Measurements from ENCODE around the gene CHPF.
A peak's percentile ranks its signal among the peaks of the same experiment; 100 is the strongest.

CHPF gene

DNA sequence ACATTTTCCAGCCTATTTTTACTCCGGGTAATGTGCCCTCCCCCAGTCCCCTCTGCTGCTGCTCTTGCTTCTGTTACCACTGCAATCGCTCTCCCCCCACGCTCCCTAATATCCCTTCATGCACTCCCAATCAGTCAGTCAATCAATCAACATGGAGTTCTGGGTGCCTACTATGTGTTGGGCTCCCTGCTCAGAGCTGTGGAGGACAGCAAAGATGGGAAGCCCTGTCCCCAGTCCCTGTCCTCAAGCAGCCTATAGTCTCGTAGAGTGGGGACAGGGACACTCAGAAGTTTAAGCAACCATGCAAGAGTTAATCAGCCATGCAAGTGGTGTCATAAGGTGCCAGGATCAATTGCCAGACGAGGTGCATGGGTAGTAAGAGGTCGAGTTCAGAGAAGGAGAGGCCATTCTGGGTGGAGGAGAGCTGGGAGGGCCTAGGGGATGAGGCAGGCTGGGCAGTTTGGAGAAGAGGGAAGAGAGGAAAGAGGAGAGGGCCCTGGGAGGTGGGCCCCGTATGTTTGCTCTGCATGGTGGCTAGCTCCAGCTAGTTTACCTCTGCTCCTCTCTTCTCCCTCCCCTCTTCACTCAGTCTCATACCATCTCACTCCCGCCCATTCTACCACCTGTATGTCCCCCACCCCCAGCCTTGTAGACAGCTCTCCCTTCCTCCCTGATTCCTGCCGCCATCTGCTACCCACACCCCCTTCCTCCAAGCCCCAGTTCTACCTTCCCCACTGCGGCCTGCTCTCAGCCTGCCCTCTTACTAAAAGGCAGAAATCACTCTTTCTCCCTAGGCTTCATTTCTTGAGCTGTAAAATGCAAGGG lies 25.4 kb downstream of the CHPF start:
- no peak for FAIRE-seq
- no peak for DNase-seq (ENCODE audit: extremely low spot score, insufficient read length, low read depth)

DNA sequence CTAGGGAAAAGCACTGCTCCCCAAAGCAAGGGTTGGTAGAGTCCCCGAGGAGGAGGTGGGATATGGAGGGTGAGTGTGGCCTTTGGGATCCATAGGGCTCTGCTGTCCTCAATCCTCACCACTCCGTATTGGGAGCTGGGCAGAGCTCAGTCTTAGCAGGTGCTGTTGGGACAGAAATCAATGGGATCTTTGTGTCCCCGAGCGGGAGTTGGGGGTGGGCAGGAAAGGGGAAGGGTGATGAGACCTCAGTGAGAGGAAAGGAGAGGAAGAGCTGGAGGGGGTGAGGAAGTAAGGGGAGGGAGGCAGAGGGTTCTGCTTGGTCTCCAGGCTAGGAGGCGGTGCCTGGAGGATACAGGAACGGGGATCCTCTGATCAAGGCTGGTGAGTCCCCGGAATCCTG lies 26.7 kb downstream of the CHPF start:
- no peak for FAIRE-seq

DNA sequence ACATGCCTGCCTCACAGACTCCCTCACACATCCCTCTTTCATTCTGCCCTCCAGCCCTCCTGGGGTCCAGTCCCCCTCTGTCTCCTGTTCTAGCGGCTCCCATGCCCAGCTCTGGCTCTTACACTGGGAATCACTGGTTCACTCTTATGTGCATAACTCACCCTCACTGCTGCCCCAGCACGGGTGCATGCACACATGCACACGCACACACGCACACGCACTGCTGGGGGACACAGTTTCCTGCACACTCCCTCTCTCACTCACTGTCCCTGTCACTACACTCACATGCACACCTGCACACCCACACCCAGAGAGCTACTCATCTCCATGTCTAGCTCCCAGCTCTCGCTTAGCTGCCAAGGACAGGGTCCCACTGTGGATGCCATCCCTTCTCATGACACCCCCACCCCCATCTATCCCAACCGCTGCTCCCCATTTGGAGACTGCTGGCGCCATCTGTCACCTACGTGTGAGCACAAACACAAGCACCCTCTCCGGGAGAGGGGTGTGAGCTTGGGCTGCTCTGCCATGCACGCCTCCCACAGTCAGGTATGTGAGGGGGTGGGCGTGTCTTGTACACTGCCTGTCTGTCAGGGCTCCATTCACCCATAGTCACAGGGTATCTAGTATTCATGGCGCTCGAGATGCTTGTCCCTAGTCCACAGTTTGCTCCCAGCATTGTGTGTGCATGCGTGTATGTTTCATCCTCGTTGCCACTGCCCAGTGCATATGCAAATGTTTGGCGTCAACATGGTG lies 27.6 kb downstream of the CHPF start:
- DNase-seq (ENCODE audit: extremely low spot score, insufficient read length, low read depth): no peak
- FAIRE-seq: no peak

More for the DNA sequence above, 26.7 kb downstream of the CHPF start:
- DNase-seq (ENCODE audit: extremely low spot score, insufficient read length, low read depth): no peak

DNA sequence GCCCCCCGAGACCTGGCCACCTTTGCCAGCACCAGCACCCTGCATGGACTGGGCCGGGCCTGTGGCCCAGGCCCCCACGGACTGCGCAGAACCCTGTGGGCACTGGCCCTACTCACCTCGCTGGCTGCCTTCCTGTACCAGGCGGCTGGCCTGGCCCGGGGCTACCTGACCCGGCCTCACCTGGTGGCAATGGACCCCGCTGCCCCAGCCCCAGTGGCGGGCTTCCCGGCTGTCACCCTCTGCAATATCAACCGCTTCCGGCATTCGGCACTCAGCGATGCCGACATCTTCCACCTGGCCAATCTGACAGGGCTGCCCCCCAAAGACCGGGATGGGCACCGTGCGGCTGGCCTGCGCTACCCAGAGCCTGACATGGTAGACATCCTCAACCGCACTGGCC lies 28.8 kb downstream of the CHPF start:
- FAIRE-seq (no peak), DNase-seq (ENCODE audit: extremely low spot score, insufficient read length, low read depth) (no peak)

DNA sequence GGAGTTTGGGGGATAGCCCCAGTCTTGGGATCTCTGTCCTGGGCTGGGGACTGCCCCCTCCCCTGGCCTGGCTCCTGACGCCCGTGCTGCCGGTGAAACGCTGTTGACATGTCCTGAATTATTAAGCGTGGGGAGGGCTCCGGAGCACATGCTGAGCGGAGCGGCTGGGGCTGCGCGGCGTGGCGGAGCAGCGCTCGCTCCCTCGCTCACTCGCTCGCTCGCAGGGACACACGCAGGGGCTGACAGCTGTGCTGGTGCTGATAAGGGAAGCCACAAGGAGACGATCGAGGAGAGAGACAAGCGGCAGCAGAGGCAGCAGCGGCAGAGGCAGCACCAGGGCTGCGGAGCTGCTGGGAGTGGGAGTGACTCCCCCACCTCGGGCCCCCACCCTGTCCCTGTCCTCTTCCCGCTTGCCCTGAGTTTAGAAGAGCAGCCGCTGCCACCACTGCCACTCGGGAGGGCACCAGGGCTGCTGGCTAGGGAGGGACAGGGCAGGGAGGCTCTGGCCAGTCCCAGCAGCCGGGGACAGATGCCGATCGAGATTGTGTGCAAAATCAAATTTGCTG lies 29.3 kb downstream of the CHPF start, which contains the start of gene ASIC4:
Gene ASIC4 (plus strand): TSS at position 287 of the 566 bp plus-strand sequence. CDS start 243 bp downstream, at position 530.
- FAIRE-seq (no peak), DNase-seq (ENCODE audit: extremely low spot score, insufficient read length, low read depth) (no peak)

DNA sequence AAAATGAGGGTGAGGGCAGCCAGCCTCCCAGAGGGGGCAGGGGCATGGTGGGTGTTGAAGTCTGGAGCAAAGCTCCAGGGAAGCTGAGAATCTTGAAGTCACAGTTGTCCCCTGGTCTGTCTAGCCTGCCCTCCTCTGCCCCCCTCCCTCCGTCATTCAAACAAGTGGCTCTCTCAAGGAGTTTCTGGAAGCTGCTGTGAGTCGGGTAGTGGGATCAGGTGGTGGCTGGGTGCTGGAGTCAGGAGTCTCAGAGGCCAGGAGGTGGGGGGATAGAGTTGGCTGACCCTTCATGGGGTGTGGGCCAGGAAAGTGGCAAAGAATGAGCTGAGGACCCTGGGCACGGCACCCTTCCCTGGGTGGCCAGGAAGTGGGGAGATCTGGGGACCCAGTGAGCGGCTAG lies 29.8 kb downstream of the CHPF start:
- FAIRE-seq (no peak), DNase-seq (ENCODE audit: extremely low spot score, insufficient read length, low read depth) (no peak)

DNA sequence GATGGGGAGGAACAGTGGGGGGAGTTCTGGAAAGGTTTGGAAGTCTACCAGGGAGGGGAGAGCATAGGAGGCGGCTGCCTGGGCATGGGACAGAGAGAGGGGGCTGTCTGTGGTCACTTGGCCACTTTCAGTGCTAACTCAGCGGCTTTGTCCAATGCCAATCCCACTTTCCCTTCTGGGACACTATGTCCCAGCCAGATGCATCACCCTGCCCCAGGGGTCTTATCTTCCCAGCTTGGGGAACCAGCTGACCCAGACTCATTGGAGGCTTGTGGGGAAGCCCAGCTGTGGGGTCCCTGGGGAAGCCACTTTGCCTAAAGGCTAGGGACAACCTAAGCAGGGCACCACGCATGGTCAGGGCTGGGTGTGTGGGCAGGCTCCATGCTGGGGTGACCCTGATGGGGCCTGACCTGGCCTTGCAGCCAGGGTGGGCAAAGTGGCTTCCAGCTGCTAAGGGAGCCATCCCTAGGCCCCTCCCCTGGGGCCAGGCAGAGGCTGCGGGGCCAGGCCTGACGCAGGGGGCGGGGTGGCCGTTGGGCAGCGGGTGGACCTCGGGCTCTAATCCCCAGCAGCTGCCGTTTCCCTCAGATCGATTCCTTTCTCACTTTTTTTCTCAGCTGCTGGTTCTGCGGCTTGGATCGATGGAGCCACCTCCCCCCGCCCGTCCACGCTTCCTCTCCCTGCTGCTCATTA lies 30.9 kb downstream of the CHPF start:
- no peak for FAIRE-seq
- no peak for DNase-seq (ENCODE audit: extremely low spot score, insufficient read length, low read depth)

DNA sequence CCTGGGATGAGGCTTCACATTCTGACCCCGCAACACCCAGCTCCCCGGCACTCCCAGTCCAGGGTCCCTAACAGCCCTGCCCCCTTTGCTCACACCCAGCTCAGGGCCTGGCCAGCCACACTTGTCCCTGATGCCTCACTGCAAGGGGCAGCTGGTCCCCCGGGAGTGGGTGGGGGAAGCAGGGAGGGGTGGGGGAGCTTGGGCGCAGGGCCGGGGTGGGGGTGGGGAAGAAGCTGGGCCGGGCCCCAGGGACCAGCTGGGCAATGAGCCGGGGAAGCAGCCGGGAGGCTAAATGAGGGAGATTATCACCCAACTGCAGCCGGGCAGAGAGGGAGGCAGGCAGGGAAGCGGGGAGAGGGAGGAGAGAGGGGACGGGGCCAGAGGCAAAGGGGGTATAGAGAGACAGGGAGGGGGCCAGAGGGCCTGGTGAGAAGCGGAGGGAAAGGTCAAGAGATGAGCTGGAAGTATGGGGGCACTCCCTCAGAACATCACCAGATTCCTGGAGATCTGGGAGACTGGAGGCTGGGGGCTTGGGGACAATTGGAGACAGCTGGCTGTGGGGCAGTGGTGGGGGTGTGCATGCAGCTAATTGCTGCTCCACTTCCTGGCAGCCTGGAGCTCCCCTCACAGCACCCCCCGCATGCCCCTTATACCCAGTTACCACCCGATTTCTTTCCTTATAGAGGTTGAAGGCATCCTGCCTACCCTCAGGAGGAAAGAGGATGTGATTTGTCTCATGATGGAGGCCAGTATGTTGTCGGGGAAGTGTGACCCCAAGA lies 31.9 kb downstream of the CHPF start:
- DNase-seq (ENCODE audit: extremely low spot score, insufficient read length, low read depth): no peak
- no peak for FAIRE-seq

DNA sequence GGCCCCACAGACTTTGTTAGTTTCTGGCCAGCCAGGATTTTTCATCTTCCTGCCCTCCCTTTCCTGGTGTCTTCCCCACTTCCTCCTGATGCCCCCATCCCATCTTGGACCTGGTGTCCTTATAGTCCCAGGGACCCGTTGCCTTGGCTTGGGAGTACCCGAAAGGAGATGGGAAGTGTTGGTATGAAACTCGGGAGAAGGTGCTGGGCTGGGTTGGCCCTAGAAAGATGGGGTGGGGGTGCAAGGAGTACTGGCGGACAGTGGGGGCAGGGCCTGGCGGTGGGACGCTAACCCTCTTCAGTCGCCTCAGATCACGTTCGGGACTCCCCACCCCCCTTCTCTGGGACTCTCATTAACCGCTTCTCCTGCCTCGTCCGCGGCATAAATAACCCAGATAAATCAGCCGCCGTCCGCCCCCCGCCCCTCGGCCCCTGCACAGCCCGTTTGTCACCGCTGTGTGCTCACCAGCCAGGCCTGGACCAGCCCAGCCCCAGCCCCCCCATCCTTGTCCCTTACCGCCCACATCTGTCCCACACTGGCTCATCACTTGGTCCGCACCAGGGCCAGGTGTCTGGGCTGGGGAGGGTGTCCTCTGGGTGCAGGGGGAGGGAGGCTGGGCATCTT lies 33.0 kb downstream of the CHPF start:
- FAIRE-seq (no peak), DNase-seq (ENCODE audit: extremely low spot score, insufficient read length, low read depth) (no peak)

DNA sequence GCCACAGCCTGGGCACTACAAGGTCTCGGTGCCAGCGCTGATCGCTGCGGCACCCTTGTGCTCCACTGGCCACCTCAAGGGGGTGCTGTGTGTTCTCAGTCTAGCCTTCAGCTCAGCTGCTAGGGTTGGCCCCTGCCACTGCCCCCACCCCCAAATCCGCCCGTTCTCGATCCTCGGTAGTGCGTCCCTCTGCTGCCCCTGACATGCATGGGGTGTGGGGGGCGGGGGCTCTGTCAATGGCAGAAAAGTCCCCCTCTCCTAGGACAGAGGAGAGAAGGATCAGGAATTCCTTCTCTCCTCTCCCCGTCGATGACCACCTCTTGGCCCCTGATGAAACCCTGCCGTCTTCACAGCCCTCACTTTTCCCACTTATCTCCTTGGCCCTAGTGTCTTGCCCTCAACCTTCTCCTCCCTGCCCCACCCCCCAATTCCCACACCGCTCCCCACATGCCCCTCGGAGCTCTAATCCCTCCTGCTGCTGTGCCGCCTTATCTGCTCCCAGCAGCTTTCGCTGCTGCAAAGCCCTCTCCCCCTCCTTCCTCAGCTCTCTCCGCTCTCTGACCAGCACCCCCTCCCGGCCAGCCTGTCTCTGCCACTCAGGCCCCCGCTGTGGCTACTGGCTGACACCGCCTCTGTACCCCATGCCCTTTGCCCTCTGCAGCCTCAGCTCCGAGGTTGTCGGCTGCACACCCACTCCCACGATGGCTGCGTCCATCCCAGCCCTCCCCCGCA lies 33.7 kb downstream of the CHPF start:
- peak; percentile 68 for FAIRE-seq
- DNase-seq (ENCODE audit: extremely low spot score, insufficient read length, low read depth): no peak

DNA sequence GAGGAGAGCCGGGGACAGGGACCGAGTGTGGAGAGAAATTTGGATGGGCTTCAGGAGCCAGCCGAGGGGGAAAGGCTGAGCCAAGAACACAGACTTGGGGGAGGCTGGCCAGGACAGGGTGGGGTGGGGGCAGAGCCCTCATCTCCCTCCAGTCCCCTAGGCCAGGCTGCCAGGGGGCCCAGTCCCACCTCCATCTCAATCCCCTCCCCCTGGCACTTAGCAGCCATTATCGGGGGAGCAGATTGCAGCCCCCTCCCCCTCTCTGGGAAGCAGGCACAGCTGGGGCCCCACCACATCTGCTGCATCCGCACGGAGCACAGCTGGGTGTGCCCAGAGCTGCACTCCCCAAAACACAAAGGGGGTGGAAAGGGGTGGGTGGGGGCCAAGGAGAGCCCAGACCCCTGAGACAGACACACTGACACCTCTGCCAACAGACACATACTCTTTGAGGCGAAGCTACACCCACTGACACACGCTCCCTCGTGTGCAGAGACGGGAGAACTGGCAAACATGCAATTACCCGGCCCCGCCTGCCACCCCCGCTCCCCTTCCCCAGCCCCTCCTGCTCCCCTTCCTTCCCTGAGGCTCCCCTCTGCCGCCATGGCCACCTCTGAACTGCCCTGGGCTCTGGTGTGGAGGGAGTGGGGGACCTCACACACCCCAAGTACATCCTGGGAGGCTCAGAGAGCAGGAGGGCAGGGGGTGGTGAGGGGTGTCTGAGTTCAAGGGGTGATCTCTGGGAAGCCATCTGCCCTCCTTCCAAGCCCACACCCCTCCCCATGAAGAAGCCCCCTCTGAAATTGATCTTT lies 34.4 kb downstream of the CHPF start:
- no peak for FAIRE-seq
- no peak for DNase-seq (ENCODE audit: extremely low spot score, insufficient read length, low read depth)

DNA sequence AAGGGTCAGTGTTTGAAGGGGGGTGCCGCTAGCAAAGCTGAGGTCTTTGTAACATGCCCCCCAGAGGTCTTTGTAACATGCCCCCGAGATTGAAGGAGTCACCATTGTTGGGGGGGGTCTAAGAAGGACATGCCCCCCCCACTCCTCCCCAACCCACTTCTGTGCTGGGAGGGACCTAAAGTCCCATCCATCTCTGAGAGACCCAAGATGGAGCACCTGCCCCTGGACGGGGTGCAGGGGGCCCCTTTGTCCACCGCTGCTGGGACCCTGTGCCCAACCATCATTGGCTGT lies 35.2 kb downstream of the CHPF start:
- DNase-seq (ENCODE audit: extremely low spot score, insufficient read length, low read depth) (no peak), FAIRE-seq (no peak)

DNA sequence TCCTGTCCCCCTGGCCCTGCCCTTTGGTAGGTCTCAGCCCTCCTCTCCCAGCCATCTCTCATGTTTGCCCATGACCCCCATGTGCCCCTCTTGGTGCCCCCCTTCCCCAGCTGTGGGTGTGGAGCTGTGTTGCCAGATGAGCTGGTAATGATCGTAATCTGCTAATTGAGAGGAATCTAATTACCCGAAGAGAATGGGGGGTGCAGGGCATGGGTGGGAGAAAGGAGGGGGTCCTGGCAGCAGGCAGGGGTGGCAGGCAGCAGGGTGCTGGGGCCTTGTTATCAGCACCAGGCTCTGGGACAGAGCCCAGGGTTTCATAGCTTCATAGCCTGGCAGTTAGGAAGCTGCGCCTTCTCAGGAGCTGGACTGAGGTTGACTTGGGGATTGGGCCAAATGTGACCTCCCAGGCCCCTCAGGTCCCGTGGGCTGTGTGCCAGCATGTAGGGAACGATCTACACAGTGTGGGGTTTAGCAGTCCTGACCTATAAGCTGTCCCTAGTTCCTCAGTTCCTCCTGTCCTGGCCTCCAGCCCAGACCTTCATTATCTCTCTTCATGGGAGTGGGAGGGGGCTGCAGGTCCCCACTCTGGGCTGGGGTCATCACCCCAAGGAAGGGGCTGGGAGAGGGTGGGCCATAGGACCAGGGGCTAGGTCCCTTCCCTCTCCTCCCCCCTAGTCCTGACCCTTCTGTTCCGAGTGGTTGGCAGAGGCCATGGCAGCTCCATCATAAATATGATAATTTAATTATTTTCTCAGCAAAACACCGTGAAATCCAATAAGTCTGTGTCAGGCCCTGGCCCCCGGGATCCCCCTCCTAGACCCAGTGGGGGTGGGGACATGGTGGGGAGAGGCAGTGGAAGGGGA lies 35.8 kb downstream of the CHPF start:
- no peak for DNase-seq (ENCODE audit: extremely low spot score, insufficient read length, low read depth)
- no peak for FAIRE-seq

DNA sequence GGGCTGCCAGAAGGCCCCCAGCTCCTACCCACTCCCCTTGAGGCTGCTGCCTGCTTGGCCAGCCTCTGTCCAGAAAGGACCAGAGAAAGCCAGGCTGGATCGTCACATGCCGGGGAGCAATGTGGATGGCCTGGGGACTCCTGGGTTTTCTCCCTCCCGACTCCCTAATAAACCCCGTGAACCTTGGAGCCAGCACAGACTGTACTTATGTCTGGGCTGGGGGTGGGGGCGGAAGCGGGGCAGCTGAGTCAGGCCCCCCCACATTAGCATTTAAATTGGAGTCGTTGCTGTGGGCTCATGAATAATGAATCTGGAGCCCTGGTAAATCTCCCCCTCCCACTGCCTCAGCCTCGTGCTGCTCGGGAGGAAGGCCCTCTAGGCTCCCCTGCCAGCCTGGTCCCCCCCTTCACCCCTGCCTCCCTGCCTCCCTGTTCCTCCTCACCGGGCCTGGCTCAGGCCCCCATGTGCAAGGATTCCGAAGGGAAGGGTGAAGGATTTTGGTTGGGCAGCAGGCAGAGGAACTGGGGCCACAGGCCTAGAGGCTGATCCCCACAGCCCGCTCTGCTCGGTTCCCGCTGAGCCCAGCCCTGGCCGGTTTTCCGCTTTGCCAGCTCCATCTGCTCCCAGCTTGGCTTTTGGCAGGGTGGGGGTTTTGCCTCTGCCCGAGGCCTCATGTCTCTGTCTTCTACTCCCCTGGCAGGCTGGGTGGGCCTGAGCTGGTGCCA lies 36.6 kb downstream of the CHPF start:
- DNase-seq (ENCODE audit: extremely low spot score, insufficient read length, low read depth) (no peak), FAIRE-seq (no peak)

DNA sequence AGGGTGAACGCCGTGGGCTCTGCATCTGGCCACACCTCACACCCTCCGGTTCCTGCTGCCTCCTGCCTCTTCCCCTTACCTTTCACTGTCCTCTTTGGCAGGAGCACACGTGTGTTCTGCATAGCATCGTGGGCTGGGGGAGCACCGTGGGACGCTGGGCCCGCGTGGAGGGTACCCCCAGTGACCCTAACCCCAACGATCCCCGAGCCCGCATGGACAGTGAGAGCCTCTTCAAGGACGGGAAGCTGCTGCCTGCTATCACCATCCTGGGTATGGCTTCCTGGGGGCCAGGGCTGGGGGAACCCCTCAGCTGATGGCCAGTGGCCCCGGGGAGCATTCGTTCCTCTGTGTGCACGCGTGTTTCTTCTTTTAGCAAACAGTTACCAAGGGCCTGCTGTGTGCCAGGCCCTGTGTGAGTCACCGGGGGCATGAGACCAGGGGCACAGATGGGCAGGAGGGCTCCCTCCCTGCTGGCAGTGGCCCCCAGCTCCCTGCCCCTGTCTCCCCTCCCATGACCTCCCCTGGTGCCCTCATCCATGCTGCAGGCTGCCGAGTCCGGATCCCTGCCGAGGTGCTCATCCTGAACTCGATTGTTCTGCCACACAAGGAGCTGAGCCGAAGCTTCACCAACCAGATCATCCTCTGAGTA lies 37.3 kb downstream of the CHPF start:
- DNase-seq (ENCODE audit: extremely low spot score, insufficient read length, low read depth) (no peak), FAIRE-seq (no peak)

DNA sequence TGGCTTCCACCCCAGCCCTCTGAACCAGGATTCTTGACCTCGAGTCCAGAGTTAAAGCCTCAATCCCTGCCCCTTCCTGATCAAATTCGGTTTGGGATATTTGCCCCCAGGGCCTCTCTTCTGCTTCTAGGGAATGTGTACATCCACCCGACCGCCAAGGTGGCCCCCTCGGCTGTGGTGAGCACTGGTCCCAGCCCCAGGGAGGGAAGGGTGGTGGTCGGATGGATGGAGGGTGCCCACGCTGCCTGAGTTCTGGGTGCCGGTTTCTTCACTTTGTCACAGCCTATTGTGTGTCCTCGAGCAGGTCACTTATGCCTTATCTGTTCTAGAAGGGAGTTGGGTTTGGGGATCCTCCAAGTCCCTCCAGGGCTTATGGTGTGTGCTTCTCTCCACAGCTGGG lies 38.0 kb downstream of the CHPF start:
- FAIRE-seq (no peak), DNase-seq (ENCODE audit: extremely low spot score, insufficient read length, low read depth) (no peak)

All from GM18507 (cell line).